NCI-H524 treated with DMSO at 0.1 percent for 48 hours (cell line): Measurements from ENCODE around the gene ADAMTS13.
A peak's percentile ranks its signal among the peaks of the same experiment; 100 is the strongest.

Experiments
- DNase-seq: peaks from one replicate; lab custom pipeline; 2025; lab: John Stamatoyannopoulos, UW

Gene ADAMTS13

DNA sequence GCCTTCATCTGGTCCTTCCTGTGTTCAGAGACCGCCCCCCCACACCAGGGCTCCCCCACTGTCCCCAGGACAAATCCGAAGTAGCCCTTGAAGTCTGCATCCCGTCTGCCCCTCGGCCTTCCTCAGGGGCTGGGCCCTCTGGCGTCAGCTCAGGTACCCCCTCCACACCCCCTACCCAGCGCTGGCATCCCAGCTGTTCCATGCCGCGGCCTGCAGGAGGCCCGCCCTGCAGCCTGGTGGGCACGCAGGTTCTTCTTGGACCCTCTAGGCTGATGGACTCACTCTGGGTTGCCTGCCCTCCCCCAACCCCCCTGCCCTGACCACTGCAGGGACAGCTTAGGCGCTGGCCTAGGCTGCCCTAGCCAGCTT lies 50.1 kb downstream of the ADAMTS13 start:
- DNase-seq = no peak

- DNase-seq = no peak
These were observed 50.7 kb downstream of the ADAMTS13 start for GRCh38 chr9:133472753-133473378.

GRCh38 chr9:133473743-133474142 lies 51.6 kb downstream of the ADAMTS13 start:
- no peak for DNase-seq

- no peak for DNase-seq
These were observed 52.0 kb downstream of the ADAMTS13 start for GRCh38 chr9:133474215-133474614.

DNA sequence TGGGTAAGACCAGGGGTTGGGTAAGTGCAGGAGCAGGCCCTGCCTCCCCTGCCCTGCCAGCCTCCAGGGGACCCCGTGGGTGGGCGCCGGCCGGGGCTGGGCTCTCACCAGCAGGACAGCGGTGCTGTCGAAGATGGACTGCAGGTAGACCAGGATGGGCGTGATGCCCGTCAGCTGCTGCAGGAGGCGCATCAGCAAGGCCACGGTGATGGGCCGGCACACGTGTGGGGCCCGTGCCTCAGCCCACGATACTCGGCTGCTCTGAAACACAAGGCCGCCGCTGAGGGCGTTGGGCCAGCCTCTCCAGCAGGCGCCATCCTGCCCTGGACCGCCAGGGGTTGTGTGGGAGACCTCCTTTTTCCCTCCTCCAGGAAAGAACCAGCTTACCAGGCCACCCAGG lies 52.7 kb downstream of the ADAMTS13 start:
- DNase-seq = no peak

DNA sequence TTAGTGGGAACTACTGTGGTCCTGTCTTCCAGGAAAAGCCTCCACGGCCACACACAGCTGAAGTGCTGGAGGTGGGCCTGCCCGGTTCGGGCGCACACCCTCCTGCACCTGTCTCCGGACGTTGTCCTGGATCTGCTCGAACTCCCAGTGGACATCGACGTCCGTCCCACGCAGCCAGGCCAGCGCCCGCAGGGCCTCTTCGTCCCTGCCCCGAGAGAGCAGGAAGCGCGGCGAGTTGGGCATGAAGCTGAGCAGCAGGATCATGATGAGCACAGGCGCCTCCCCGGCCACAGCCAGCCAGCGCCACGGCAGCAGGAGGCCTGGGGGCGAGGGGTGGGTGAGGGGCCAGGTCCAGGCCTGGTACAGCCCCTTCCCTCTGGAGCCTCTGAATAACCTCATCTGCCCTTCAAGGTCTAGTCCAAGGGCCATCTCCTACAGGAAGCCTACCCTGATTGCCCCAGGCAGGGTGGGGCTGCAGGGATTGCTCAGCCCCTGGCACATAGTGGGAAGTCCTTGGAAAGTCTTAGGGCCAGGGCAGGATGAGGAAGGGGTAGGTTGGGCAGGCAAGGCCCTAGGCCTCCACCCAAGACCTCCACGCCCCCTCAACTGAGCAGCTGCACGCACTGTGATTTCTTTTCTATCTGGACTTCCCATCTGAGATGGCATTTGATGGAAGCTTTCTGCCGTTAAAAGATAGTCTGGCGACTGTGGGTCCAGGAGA lies 53.3 kb downstream of the ADAMTS13 start:
- no peak for DNase-seq

GRCh38 chr9:133476036-133476931 lies 54.1 kb downstream of the ADAMTS13 start:
- no peak for DNase-seq

DNA sequence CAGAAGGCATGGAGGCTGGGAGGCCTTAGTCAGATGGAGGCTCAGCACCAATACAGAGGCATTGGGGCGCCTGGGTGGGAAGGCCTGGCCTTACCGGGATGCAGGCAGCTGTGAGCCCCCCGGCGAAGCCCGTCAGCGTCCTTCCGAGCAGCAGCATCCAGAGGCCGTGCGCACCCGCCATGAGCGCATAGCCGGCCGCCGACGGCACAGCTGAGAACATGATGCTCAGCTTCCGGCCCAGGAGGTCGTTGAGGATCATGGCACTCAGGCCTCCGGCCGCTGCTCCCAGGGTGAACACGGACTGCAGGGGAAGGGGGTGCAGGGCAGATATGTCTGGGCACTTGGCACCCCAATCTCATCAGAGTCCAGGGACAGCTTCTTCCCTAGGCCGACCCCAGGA lies 54.8 kb downstream of the ADAMTS13 start:
- no peak for DNase-seq

DNA sequence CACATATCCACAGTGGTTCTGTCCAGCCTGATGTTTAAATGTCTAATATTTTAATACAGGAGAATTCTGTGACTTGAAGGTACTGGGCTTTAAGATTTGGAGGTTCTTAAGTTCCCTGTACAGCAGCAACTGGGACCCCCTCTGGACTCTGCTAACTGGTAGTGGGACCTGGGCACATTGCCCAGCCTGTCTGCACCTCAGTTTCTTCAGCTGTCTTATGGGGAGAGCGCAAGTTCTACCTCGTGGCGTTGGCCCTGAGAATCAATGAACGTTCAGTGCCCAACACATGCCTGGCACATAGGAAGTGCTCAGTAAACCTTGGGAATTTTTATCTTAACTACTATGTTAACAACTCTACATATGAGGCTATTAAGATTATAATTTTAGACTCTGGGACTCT lies 55.3 kb downstream of the ADAMTS13 start:
- no peak for DNase-seq

GRCh38 chr9:133477992-133478850 lies 56.1 kb downstream of the ADAMTS13 start:
- no peak for DNase-seq

GRCh38 chr9:133478851-133479711 lies 56.9 kb downstream of the ADAMTS13 start, which contains the start of gene SLC2A6:
TSS of gene SLC2A6 (minus strand) at chr9:133479099. CDS start at chr9:133479059, 40 bp downstream.
- peak; percentile 16 for DNase-seq

DNA sequence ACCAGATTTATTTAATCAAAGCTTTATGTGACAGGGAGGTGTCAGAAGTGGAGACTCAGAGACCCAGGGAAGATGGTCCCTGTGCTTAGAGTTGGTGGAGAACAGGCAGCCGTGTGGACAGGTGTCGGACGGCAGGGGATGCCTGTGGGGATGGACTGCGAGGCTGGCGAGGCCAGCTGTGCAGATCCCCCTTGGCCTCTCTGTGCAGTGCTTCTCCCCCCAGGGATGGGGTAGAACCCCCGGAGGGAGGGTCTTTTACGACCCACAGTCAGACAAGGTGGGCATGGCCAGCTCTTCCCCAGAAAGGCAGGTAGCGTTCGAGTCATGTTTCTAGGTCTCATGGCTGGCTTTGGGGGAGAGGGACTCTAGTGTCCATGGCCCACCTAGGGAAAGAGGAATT lies 61.4 kb downstream of the ADAMTS13 start:
- DNase-seq = no peak

DNA sequence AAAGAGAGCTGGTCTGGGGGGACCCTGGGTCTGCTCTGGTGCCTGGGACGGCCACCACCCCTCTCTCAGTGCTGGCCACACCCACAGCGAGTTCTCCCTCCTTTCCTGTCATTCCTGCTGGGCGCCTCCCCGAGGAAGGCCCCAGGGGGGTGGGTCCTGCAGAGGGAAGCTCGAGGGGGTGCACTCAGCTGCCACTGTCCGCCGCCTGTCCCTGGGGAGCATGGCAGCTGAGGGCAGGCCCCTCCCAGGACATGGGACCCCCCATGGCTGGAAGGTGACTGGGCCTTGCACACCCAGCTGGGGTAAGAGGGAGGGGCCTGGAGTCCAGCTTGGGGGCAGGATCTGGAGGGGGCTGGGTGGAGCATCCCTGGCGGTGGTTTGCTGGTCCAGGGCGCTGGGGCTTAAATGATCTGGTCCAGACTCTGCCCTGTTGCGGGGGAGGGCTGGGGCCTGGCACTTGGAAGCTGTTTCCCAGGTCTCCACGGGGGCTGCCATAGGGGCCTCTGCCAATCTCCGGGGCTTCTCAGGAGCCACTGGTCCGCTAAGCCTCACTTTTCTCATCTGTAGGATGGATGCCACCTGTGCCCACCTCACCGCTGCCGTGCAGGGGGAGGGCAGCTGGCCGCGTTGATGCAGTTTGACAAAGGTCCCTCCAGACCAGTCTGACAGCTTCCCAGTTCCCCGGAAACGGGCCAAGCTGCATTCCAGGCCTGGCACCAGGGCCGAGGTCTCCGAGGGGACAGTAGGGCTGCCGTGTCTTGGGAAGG lies 62.7 kb downstream of the ADAMTS13 start:
- DNase-seq = no peak

GRCh38 chr9:133485531-133486260 lies 63.5 kb downstream of the ADAMTS13 start:
- no peak for DNase-seq

- DNase-seq = no peak
These were observed 65.2 kb downstream of the ADAMTS13 start for GRCh38 chr9:133487331-133487725.

GRCh38 chr9:133488686-133489252 lies 66.6 kb downstream of the ADAMTS13 start:
- no peak for DNase-seq

- DNase-seq = no peak
These were observed 67.4 kb downstream of the ADAMTS13 start for GRCh38 chr9:133489253-133490190.

DNA sequence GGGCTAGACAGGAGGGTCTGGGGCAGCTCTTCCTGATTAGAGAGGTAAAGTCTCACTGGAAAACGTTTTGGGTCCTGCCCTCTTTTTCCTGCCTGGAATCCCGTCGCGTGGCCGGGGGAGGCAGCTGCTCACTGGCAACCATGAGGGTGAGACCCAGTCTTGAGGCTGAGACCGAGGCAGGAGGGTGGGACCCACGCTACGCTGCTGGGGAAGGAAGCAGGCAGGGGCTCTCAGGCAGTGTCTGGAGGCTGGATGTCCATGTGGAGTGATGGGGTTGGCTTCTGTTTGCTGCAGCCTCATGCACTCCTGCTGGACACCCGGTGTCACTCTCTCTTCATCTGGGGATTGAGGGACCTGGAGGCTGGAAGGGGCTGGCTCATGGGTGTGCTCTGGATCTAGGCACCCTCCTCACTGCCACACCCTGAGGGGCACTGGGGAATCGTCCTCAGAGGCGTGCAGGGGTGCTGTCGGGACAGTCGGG lies 68.1 kb downstream of the ADAMTS13 start:
- DNase-seq = no peak
